ENCODE data around the gene MTG2.

DNA sequence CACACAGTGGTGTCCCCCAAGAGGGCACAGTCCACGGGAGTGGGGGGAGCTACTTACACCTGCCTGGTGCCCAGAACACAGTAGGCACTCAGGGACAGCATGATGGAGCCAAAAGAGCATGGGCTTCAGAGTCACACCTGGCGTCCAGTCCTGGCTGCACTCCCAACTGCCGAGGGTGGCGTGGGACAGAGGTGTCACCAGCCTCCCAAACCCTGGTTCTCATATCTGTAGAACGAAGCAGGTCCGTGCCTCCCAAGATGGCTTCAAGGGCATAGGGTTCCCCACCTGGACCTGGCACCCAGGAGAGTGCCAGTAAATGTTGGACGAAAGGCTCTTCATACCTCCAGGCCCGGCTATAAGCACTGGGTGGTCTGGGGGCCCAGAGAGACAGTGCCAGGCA lies 28.4 kb downstream of the MTG2 start:
- TF ChIP-seq ZNF761 (CRISPR knock-in tag; conservative IDR thresholded peaks at IDR 0.05): no peak
- TF ChIP-seq GLI4 (CRISPR knock-in tag; IDR thresholded peaks at IDR 0.05; ENCODE audit: borderline replicate concordance): no peak

Data from HepG2 (cell line).